AG04450 (cell line): Measurements from ENCODE around the gene KCND2. TPM values are rescaled to one million over a fixed set of nuclear protein-coding genes. Genes with fewer than 3 reads are reported as not detected.

Experiments used
- CTCF ChIA-PET: fragments of 300-600, 350-600 bp; formaldehyde crosslinking; extraction: SDS; loops from one replicate; lab custom pipeline; 2022; ENCODE audit warnings: antibody characterized with exemption, inconsistent platforms; lab: Charles Lee
- POLR2A ChIA-PET: fragments of 350-600 bp; formaldehyde crosslinking; extraction: SDS; loops from one replicate; lab custom pipeline; 2021; ENCODE audit warnings: antibody characterized with exemption, inconsistent platforms; lab: Yijun Ruan, JAX
- DNase-seq: peaks from one replicate; pipeline ENCODE4 v3.0.0-alpha.2; 2011; ENCODE audit warnings: low read depth, low spot score
- H3K27ac ChIP-seq: one replicate; pipeline ENCODE4 v1.5.1; 2012; ENCODE audit warnings: low read depth, low read length, control low read depth
- H3K27me3 ChIP-seq: one replicate; pipeline ENCODE4 v1.6.0; 2012; ENCODE audit warnings: low read length; ENCODE audit not compliant: control insufficient read depth, insufficient read depth
- H3K4me3 ChIP-seq: 2 replicates; pipeline ENCODE4 v1.5.1; 2011; ENCODE audit warnings: mild to moderate bottlenecking, low read depth, low read length, control low read depth
- H3K9me3 ChIP-seq: 2 replicates; pipeline ENCODE4 v1.5.1; 2012; ENCODE audit warnings: low read length; ENCODE audit not compliant: control insufficient read depth, insufficient read depth
- polyA plus RNA-seq: library from polyadenylated mRNA; depleted of rRNA; stranded (reverse); fragments of >200 nt; gene quantifications from 2 replicates; pipeline ENCODE4 v1.2.3, GENCODE V29; 2011
- small RNA-seq: library from RNA; depleted of rRNA; stranded (forward); fragments of <200 nt; gene quantifications from one replicate; pipeline ENCODE3, GENCODE V24; 2012; ENCODE audit warnings: low read depth; ENCODE audit not compliant: insufficient read length
- TF ChIP-seq, protein P1 (sequence below): IDR thresholded peaks from 2 replicates; pipeline ENCODE4 v1.5.1; 2011; ENCODE audit warnings: low read depth, low read length, control low read depth, inconsistent platforms

KCND2 gene
- polyA plus RNA-seq, 1 experiment: 0.12 TPM

DNA sequence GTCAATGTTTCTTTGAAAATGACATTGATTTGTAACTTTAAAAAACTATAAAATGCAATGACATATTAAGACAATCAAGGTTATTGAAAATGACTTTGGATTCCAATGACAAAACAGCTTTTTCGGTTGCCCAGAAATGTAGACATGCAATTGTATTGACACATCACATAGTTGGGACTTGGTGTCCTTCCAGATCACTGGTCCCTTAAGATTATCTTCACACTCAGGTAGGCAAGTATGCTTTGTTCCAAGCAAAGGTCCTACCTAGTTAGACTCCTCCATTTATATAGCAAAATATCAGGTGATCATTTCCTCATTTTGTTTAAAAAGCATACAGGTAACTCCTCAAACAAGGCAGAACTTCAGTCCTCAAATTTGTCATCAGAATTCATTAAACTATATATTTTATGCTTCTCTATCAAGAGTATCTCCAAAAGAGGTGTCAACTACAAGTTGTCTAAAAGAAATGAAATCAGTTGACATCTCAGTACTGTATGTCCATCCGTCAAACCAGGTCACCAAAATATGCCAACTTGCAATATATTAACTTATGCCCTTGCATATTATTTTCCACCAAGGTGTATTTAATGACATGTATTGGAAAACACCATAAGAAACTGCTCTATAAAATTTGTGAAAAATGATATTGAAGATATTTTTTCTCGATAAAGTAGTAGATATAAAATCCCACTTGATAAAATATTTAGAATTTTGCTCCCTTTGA lies 520.4 kb downstream of the KCND2 start:
- no peaks in the 10 kb centered on the region for H3K9me3 ChIP-seq
- ChIA-PET POLR2A (no interaction called here), CTCF (interaction anchor here (0.8 to 3.9 kb wide), 20 partner anchors 8 to 1201 kb away, joined by 3 to 58 read pairs (median 4); partner anchors contain the start of gene TSPAN12)
- TF ChIP-seq, protein P1, sequence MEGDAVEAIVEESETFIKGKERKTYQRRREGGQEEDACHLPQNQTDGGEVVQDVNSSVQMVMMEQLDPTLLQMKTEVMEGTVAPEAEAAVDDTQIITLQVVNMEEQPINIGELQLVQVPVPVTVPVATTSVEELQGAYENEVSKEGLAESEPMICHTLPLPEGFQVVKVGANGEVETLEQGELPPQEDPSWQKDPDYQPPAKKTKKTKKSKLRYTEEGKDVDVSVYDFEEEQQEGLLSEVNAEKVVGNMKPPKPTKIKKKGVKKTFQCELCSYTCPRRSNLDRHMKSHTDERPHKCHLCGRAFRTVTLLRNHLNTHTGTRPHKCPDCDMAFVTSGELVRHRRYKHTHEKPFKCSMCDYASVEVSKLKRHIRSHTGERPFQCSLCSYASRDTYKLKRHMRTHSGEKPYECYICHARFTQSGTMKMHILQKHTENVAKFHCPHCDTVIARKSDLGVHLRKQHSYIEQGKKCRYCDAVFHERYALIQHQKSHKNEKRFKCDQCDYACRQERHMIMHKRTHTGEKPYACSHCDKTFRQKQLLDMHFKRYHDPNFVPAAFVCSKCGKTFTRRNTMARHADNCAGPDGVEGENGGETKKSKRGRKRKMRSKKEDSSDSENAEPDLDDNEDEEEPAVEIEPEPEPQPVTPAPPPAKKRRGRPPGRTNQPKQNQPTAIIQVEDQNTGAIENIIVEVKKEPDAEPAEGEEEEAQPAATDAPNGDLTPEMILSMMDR: no peak
- H3K4me3 ChIP-seq: no peak overlapping the region
- no peak for DNase-seq
- no peaks in the 10 kb centered on the region for H3K27me3 ChIP-seq
- H3K27ac ChIP-seq: no peak overlapping the region

- Histone ChIP-seq H3K27ac (no peak overlapping the region), H3K4me3 (no peak overlapping the region), H3K27me3 (no peaks in the 10 kb centered on the region), H3K9me3 (no peaks in the 10 kb centered on the region)
- POLR2A ChIA-PET: no interaction called here
- TF ChIP-seq, protein P1: no peak
- CTCF ChIA-PET: interaction anchor here (1.0 to 2.6 kb wide), 5 partner anchors 12 to 314 kb away, joined by 3 to 34 read pairs (median 4); no protein-coding TSS in a partner anchor
- no peak for DNase-seq
Measured at GRCh38 chr7:120794106-120794729, 521.2 kb downstream of the KCND2 start.

DNA sequence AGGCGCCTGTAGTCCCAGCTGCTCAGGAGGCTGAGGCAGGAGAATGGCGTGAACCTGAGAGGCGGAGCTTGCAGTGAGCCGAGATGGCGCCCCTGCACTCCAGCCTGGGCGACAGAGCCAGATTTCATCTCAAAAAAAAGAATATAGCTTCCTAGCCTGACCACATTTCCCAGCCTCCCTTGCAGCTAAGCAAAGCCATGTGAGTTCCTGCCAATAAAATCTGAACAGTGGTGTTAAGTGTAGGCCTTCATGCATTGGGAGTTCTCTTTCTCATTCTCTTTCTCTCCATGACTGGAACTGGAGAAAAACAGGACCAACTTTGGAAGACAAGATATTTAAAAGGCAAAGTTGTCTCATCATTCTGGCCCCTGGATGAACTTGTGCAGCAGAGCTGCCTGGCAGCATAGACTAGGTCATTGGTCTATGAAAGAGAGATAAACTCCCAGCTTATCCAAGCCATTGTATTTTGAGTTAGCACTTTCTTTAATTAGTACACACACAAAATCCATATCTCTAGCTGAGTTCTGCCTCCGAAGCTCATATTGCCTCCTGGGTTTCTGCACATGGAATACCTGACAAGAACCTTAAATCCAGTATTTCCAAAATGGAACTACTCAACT lies 524.2 kb downstream of the KCND2 start:
- DNase-seq: no peak
- TF ChIP-seq, protein P1: no peak
- Histone ChIP-seq H3K27me3 (no peaks in the 10 kb centered on the region), H3K27ac (no peak overlapping the region), H3K9me3 (no peaks in the 10 kb centered on the region), H3K4me3 (no peak overlapping the region)
- ChIA-PET CTCF (interaction anchor here (0.6 to 1.5 kb wide), 3 partner anchors 9 to 311 kb away, joined by 3 to 12 read pairs (median 3); no protein-coding TSS in a partner anchor), POLR2A (no interaction called here)

- TF ChIP-seq, protein P1: no peak
- Histone ChIP-seq H3K9me3 (no peaks in the 10 kb centered on the region), H3K4me3 (no peak overlapping the region), H3K27me3 (no peaks in the 10 kb centered on the region), H3K27ac (no peak overlapping the region)
- ChIA-PET CTCF (no interaction called here), POLR2A (no interaction called here)
- no peak for DNase-seq
Measured at GRCh38 chr7:120799147-120799546, 526.2 kb downstream of the KCND2 start.

Small RNAs within 50 kb of the gene (small RNA-seq; reads per million reads assigned to genes)
- gene RNU6-581P: not detected
